Stomach (tissue), 4 donors: ENCODE results near the gene FRAT2.

Experiments used
- POLR2A ChIP-seq, 4 donors: fragments of 450-650 bp; IDR thresholded peaks; one replicate each; pipeline ENCODE4 v1.6.1; 2016; ENCODE audit warnings: antibody characterized with exemption in 4 of 4, control low read depth in 2 of 4, mild to moderate bottlenecking in 1 of 4, moderate library complexity in 1 of 4
- TF ChIP-seq, protein P1 (sequence below), 7 experiments: fragments of 450-650 bp in 4 of 7; fragments of 200-600 bp in 3 of 7; sonication (generic) in 3 of 7; IDR thresholded peaks; one replicate each; pipeline ENCODE4 v1.5.1; 2016 to 2019; ENCODE audit warnings: antibody characterized with exemption in 7 of 7, control low read depth in 2 of 7, mild to moderate bottlenecking in 1 of 7

DNA sequence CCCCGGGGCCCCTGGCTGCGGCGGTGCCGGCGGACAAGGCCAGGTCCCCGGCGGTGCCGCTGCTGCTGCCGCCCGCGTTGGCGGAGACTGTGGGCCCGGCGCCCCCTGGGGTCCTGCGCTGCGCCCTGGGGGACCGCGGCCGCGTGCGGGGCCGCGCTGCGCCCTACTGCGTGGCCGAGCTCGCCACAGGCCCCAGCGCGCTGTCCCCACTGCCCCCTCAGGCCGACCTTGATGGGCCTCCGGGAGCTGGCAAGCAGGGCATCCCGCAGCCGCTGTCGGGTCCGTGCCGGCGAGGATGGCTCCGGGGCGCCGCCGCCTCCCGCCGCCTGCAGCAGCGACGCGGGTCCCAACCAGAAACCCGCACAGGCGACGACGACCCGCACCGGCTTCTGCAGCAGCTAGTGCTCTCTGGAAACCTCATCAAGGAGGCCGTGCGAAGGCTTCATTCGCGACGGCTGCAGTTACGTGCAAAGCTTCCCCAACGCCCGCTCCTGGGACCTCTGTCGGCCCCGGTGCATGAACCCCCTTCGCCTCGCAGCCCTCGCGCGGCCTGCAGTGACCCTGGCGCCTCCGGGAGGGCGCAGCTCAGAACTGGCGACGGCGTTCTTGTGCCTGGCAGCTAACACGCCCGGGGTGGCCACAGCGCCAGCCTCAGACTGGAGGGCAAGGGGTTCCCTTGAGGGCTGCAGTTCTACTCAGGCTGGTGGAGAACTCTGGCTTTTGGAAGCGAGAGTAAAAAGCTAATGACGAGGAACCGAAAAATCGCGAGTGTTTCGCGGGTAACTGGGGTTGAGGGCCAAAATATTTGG is 14.7 kb downstream of the FRAT2 start:
- TF ChIP-seq, protein P1, sequence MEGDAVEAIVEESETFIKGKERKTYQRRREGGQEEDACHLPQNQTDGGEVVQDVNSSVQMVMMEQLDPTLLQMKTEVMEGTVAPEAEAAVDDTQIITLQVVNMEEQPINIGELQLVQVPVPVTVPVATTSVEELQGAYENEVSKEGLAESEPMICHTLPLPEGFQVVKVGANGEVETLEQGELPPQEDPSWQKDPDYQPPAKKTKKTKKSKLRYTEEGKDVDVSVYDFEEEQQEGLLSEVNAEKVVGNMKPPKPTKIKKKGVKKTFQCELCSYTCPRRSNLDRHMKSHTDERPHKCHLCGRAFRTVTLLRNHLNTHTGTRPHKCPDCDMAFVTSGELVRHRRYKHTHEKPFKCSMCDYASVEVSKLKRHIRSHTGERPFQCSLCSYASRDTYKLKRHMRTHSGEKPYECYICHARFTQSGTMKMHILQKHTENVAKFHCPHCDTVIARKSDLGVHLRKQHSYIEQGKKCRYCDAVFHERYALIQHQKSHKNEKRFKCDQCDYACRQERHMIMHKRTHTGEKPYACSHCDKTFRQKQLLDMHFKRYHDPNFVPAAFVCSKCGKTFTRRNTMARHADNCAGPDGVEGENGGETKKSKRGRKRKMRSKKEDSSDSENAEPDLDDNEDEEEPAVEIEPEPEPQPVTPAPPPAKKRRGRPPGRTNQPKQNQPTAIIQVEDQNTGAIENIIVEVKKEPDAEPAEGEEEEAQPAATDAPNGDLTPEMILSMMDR (IDR thresholded peaks at IDR 0.05): peak in 2 of 7 experiments; percentile 8 to 25
- no peak for TF ChIP-seq POLR2A (IDR thresholded peaks at IDR 0.05)
